Measurements from ENCODE around the gene ARHGEF4.

DNA sequence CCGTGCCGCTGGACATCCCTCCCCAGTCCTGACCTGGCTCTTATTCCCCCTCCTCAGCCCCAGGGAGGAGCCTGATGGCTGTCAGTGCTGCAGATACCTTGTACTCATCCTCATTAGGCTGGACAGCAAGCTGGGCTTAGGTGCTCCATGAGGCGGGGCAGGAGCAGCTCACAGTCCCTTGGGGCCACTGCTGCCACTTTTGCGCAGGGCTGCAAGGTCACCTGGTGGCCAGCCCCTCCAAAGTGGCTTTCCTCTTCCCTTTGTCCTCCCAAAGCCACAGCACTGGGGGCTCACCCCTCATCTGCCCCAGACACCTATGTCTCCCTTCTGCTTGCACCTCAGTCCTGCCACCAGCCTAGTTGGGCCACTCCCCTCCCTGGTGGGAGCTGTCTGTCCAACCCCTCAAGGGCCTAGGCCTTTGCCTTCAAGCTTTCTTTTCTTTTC lies 195.7 kb downstream of the ARHGEF4 start:
- TF ChIP-seq, protein P1, sequence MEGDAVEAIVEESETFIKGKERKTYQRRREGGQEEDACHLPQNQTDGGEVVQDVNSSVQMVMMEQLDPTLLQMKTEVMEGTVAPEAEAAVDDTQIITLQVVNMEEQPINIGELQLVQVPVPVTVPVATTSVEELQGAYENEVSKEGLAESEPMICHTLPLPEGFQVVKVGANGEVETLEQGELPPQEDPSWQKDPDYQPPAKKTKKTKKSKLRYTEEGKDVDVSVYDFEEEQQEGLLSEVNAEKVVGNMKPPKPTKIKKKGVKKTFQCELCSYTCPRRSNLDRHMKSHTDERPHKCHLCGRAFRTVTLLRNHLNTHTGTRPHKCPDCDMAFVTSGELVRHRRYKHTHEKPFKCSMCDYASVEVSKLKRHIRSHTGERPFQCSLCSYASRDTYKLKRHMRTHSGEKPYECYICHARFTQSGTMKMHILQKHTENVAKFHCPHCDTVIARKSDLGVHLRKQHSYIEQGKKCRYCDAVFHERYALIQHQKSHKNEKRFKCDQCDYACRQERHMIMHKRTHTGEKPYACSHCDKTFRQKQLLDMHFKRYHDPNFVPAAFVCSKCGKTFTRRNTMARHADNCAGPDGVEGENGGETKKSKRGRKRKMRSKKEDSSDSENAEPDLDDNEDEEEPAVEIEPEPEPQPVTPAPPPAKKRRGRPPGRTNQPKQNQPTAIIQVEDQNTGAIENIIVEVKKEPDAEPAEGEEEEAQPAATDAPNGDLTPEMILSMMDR (IDR thresholded peaks at IDR 0.05; ENCODE audit: insufficient read depth, low read depth, low read length): no peak
- TF ChIP-seq EZH2 (IDR thresholded peaks at IDR 0.05; ENCODE audit: insufficient read depth, low read length): no peak

Measured in astrocyte (in vitro differentiated cells and primary cell).